WI38 (cell line): ENCODE measurements around the gene CCL7.

ENCODE experiments used
- H3K4me3 ChIP-seq: 2 replicates; pipeline ENCODE4 v1.5.1; 2011; ENCODE audit warnings: low read depth, mild to moderate bottlenecking, control low read depth, low read length
- CTCF ChIP-seq: IDR thresholded peaks from 2 replicates; pipeline ENCODE4 v1.5.1; 2012; ENCODE audit warnings: low read depth, mild to moderate bottlenecking, control low read depth, low read length

CCL7 gene

GRCh38 chr17:34302636-34303035 lies 32.6 kb downstream of the CCL7 start:
- H3K4me3 ChIP-seq = no peak overlapping the region
- TF ChIP-seq CTCF = no peak

DNA sequence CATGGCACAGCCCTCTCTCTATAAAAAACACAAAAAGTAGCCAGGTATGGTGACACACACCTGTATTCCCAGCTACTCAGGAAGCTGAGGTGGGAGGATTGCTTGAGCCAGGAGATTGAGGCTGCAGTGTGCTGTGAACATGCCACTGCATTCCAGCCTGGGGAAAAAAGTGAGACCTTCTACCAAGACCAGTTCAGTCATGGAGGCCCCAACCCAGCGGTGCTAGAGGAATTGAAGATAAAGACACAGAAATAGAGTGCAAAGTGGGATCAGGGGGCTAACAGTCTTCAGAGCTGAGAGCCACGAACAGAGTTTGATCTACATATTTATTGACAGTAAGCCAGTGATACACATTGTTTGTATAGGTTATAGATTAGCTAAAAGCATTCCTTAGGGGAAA lies 33.6 kb downstream of the CCL7 start:
- TF ChIP-seq CTCF = no peak
- no peak overlapping the region for H3K4me3 ChIP-seq

- no peak for TF ChIP-seq CTCF
- no peak overlapping the region for H3K4me3 ChIP-seq
Observed at GRCh38 chr17:34305061-34305460, 35.0 kb downstream of the CCL7 start.

DNA sequence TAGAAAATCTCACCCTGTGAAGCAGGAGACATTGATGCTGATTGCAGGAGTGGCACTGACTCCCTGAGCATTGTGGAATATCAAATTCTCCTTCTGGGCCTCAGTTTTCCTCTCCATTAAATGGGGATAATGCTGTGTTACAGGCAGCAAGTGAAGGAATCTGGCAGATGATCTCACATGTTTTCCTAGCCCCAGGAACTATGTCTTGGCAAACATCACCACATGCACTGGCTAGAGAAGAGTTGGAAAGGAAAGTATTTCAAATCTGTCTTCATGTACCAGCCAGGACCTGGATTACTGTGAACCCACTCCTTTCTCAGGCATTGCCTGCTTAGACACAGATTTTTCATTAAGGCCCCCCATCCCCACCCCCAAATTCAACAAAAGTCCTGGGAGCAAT lies 35.6 kb downstream of the CCL7 start:
- no peak overlapping the region for H3K4me3 ChIP-seq
- TF ChIP-seq CTCF = no peak

- peak; percentile 13; the same call in 1 of the 2 replicates for TF ChIP-seq CTCF
- H3K4me3 ChIP-seq = no peak overlapping the region
Observed at GRCh38 chr17:34306466-34306865, 36.4 kb downstream of the CCL7 start.

- no peak overlapping the region for H3K4me3 ChIP-seq
- TF ChIP-seq CTCF = no peak
Observed at GRCh38 chr17:34307110-34307509, 37.1 kb downstream of the CCL7 start.

DNA sequence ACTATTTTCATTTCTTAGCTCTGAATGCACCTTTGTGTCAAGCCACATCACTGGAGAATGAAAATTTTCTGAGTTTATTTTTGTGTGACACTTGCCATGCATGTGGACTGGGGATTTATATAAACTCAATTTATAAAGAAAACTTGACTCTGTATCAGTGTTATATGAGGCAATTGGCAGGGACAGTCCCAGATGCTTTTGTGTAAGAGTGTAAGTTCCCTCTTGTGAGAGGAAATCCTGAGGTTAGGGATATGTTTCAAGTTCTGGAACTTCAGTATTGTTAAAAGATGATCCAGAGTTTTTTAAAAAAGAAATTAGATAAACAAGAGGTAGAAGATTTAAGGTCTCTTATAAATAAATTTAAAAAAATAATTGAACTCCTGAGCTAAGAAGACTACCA lies 38.4 kb downstream of the CCL7 start:
- no peak overlapping the region for H3K4me3 ChIP-seq
- no peak for TF ChIP-seq CTCF

GRCh38 chr17:34311291-34311690 lies 41.3 kb downstream of the CCL7 start:
- no peak for TF ChIP-seq CTCF
- H3K4me3 ChIP-seq = no peak overlapping the region
